Activated CD8-positive, alpha-beta memory T cell treated with anti-CD3 and anti-CD28 coated beads for 36 hours (primary cell): ENCODE results near the gene ALX3. TPM values are rescaled to one million over a fixed set of nuclear protein-coding genes. Genes with fewer than 3 reads are reported as not detected.

ENCODE experiments used
- CTCF ChIA-PET: fragments of 350-600 bp; sonication (Branson Sonifier 250); formaldehyde crosslinking; loops from one replicate; lab custom pipeline; 2021; ENCODE audit warnings: antibody characterized with exemption; lab: Charles Lee
- POLR2A ChIA-PET: fragments of 350-600 bp; sonication (Branson Sonifier 250); formaldehyde crosslinking; loops from one replicate; lab custom pipeline; 2021; ENCODE audit warnings: antibody characterized with exemption; lab: Charles Lee
- total RNA-seq, 2 experiments: library from RNA; stranded (reverse); gene quantifications; one replicate each; pipeline ENCODE4 v1.2.3, GENCODE V29; 2021

ALX3 gene
- total RNA-seq: not detected

DNA sequence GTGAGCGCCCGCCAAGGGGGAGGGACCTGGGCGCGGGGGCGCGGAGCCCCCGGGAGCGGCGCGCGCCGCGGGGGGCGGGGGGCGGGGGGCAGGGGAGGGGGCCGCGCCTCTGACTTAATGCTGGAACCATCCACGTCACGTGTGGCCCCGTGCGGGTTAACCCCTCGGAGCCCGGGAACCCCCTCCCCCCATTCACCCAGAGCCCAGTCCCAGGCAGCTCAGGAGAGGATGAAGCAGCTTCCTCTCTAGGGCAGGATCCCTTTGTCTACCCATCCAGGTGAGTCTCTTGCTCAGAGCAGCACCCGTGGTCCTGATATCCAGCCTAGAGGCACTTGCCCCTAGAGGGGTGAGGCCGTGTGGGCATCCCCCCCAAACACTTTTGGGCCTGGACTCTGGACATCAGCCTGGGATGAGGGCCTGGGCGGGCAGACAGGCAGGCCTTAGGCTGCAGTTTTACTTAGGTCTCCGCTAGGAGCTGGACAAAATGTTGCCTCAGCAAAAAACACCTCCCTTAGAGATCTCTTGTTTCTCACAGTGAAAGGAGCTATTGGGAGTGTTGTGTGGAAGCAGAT is at the start of gene ALX3:
Gene ALX3 (minus strand): TSS at position 2 of the 572 bp plus-strand sequence. CDS start 60 bp downstream, outside the sequence.
- POLR2A ChIA-PET: interaction anchor here (0.5 kb wide), 1 partner anchor 791 kb away, joined by 3 read pairs; no protein-coding TSS in a partner anchor
- CTCF ChIA-PET: interaction anchor here (0.5 to 1.8 kb wide), 4 partner anchors 17 to 102 kb away, joined by 3 to 11 read pairs (median 4); no protein-coding TSS in a partner anchor

DNA sequence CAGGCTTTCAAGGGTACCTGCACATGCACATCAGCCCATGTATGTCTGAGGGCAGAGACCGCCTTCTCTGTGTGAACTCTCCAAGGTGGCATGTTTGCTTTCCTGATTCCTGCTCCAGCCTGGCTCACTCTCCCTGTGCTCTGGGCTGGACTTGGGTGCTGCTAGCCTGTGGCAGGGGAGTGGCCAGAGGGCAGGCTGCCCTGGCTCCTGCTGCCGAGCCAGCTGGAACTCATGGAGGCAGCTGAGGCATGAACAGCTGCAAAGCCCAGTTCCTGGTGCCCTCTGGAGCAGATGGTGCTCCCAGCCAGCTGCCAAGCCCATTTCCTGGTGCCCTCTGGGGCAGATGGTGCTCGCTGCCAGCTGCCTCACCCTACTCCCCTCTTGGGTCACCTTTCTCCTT is 49.4 kb upstream of the ALX3 start:
- ChIA-PET CTCF (no interaction called here), POLR2A (no interaction called here)

DNA sequence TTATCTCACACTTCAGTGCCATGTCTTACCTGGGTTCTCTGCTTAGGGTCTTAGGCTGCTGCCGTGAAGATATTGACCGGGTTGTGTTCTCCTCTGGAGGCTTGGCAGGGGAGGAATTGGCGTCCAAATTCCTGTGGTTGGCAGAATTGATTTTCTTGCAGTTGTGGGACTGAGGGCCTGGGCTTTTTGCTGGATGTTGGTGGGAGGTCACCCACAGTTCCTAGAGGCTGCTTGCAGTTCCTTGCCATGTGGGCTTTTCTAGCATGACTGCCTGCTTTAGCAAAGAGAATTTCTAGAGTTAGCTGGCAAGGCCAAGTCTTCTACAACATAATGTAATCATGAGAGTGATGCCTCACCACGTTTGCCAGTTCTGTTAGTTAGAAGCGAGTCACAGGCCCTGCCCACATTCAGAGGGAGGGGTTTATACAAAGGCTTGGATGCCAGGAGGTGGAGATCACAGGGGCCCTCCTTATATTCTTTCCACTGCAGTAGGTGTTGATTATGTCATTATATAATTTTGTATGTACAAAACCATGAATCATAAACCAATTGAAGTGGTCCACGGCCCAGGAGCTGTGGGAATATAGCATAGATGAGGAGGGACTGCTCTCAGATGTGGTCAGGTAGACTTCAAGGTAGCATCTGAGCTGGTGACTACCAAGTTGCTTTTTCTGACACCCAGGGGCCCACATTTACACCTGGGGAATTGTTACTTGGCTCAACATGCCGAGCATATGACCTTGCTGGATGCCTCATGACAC is 48.3 kb upstream of the ALX3 start:
- POLR2A ChIA-PET: no interaction called here
- CTCF ChIA-PET: interaction anchor here (1.1 kb wide), 1 partner anchor 21 kb away, joined by 3 read pairs; no protein-coding TSS in a partner anchor

DNA sequence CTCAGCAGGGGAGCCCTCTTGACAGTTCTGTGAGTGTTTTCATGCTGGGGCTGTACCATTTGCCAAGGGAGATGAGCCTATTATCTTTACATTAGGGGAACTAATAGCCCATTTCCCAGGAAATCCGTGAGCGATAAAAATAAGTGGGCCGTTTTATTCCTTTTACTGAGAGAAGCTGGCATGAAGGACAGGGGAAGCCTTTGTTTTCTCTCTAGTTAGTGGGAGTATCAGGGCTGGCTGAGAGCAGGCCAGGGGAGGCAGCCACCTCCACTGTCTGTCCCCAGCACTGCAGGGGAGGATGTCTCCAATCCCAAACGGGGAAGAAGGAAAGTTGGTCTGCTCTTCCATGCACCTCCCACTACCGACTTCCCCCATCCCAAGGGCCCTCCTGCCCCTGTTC is 44.3 kb upstream of the ALX3 start:
- ChIA-PET CTCF (no interaction called here), POLR2A (no interaction called here)

DNA sequence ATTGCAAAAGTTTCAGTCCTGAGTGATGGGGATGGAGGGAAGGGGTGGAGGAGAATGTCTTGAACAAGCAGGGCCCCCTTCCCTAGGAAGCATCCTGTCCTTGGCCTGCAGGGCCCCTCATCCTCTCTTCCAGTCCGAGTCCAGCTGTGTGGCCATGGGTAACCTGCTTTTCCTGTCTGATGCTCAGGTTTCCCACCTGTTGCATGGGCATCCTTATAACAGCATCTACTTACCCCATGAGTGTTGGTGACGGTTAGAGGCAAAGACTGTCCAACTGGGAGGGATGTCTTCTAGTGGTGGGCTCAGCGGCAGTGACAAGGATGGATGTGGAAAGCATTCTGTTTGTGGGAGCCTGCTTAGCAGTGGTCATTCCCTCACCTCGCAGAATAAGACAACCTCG is 43.7 kb upstream of the ALX3 start:
- CTCF ChIA-PET: interaction anchor here (2.8 kb wide), 1 partner anchor 61 kb away, joined by 9 read pairs; no protein-coding TSS in a partner anchor
- POLR2A ChIA-PET: no interaction called here

DNA sequence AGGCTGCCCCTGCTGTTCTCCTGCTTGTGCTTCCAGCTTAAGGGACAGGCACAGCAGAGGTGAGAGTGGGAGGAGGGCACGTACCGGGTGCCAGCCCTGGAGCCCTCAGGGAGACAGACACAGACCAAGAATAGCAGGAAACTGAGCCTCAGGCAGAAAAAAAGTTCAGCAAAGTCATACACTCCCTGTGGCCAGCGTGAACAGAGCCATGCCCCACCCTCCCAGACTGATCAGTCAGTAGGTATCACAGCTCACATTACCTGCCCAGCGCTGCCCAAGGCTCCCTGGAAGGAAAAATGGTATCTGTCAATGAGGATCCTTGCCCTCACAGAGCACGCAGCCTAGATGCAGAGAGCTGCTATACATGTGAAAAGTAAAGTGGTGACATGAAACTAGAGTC is 43.1 kb upstream of the ALX3 start:
- ChIA-PET POLR2A (no interaction called here), CTCF (interaction anchor here (2.8 kb wide), 1 partner anchor 60 kb away, joined by 9 read pairs; no protein-coding TSS in a partner anchor)

DNA sequence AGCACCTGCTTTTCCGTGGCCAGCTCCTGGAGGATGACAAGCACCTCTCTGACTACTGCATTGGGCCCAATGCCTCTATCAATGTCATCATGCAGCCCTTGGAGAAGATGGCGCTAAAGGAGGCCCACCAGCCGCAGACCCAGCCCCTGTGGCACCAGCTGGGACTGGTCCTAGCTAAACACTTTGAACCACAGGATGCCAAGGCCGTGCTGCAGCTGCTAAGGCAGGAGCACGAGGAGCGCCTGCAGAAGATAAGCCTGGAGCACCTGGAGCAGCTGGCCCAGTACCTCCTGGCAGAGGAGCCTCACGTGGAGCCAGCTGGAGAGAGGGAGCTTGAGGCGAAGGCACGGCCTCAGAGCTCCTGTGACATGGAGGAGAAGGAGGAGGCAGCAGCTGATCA is 42.2 kb upstream of the ALX3 start:
- POLR2A ChIA-PET: no interaction called here
- CTCF ChIA-PET: interaction anchor here (0.7 to 2.8 kb wide), 3 partner anchors 14 to 652 kb away, joined by 3 to 9 read pairs (median 4); no protein-coding TSS in a partner anchor

DNA sequence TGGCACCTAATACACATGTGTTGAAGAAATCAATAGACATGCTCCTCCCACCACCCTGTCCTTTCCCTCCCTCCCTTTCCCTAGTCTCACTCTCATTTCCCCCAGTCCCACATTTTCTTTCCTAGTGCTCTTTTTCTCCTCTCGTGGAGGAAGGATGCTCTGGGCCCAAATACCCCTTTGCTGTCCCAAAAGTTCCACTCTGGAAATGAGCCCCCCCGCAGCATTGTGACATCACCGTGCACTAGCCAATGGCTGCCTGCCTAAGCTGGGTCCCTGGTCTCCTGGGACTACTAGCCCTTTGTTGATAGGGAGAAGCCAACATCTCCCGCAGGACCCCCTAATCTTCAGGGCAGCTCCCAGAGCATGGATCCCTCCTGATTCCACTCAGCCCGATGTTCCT is 41.7 kb upstream of the ALX3 start, which contains the start of gene UBL4B:
Gene UBL4B (plus strand): TSS at position 301 of the 400 bp plus-strand sequence. CDS start 92 bp downstream, at position 393.
- ChIA-PET POLR2A (no interaction called here), CTCF (interaction anchor here (0.7 to 2.8 kb wide), 2 partner anchors 59 to 653 kb away, joined by 3 to 9 read pairs; no protein-coding TSS in a partner anchor)

DNA sequence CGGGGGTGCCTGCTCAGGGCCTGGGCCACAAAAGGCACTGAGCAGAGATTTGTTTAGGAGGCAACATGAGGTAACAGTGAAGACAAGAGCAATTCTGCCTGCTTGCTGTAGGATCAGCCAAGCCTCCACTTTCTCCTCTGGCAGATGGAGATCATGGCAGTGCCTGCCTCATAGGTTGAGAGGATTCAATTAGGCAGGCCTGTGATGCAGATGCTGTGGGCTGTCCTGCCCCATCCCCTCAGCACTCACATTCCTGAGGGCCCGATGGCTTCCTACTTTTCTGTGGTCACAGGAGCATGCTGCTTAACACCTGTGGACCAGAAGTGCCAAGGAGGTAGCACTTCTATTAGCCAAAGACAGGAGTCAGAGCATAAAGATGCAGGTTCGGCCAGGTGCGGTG is 40.6 kb upstream of the ALX3 start:
- ChIA-PET CTCF (no interaction called here), POLR2A (no interaction called here)

DNA sequence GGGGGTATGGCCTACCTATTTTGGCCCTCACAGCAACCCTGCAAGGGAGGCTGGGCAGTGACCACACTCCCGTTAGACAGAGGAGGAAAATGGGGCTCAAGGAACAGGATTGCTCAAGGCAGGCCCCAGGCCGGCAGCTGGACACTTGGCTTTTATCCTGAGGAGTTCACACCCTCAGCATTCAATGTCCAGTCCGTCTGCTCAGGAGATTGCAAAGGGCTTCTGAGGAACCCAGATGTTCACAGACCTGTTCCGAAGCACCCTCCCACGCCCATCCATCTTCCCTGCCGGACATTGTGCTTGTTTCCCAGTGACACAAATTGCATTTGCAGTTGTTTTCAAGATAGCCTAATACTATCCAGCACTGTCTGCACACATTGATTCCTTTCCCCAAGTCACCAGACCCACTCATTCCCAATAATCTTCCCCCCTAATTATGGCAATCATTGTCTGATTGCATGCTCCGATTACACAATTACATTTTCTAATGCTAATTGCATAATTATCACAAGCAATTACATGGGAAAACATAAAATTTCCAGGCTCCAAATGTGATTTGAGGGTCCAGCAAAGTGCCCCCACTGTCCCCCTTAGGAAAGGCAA is 37.5 kb upstream of the ALX3 start:
- ChIA-PET CTCF (interaction anchor here (0.8 kb wide), 1 partner anchor 50 kb away, joined by 3 read pairs; no protein-coding TSS in a partner anchor), POLR2A (no interaction called here)

DNA sequence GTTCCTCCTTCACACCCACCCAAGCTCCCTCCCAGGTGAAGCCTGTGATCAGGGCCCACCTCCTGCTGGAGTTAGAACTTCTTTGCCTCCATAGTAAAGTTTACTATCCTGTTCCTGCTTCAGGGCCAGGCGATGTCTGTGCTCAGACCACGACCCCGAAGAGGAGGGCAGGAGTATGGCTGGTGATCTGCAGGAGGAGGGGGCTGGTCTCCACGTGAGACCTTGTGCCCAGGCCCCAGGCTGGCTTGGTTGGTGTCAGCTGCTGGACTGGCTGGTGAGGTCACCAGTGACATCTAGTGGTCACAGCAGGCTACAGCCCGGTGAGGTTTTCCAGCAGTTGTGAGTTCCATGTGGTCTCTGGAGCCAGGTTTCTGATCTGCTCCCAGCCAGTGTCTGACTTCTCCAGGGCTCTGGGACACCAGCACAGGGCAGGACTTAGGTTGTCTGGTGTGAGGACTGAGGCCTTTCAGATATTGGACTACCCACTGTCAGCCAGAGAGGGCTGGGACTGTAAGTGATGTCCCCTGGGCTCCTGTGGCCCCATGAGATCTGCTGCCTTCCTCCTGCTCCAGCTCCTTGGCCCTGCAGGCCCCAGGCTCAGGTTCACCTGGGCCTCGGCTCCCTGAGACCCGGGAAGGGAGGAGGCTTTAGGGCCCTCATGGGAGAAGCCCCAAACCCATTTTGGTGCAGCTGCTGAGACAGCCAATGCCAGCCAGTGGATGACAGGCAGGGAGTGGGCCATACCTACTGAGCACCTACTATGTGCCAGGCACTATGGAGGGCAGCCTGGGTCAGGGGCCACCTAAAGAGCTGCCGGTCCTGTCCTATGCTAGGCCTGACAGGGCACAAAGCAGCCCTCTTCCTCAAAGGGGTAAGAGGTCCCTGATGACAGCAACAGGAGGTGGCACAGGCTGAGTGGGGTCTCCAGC is 35.8 kb upstream of the ALX3 start:
- ChIA-PET POLR2A (no interaction called here), CTCF (interaction anchor here (0.6 to 4.0 kb wide), 14 partner anchors 9 to 245 kb away, joined by 3 to 45 read pairs (median 5); partner anchors contain the start of gene ALX3)

DNA sequence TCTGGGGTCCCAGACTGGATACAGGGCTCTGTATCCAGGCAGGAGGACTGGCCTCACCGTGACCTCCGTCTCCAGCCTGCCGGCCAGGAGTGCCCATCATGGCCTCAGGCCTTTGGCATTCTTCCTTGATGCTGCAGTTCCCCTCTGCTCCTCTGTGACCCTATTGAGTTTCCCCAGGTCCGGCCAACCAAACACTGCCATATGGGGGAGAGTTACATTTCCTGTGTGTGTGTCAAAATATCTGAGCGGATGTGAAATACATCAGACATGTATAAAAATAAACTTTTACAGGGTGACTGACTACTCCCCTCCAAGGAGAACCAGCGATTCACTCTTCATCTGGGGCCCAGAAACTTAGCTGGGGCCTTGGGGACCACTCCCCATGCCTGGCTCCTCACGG is 31.6 kb upstream of the ALX3 start:
- ChIA-PET CTCF (interaction anchor here (1.1 to 2.3 kb wide), 2 partner anchors 15 to 48 kb away, joined by 6 to 7 read pairs; no protein-coding TSS in a partner anchor), POLR2A (no interaction called here)

DNA sequence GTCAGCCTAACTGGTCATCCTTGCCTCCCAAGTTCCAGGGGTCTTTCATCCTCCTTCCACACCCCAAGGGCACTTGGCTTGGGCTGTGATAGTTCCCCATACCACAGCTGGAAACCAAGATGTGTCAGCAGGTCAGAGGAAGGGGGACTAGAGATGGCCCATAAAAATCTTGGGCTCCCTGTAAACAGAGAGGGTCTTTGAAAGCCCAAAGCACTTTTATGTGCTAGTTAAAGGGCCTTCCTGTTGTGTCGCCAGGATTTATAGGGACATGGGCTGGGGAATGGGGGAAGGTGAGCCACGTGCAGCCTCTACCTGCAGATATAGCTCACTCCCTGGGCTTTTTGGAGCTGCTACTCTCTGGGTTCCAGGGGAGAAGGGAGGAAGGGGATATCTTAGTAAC is 29.9 kb upstream of the ALX3 start:
- CTCF ChIA-PET: interaction anchor here (1.1 to 1.4 kb wide), 2 partner anchors 12 to 40 kb away, joined by 4 to 6 read pairs; no protein-coding TSS in a partner anchor
- POLR2A ChIA-PET: no interaction called here

DNA sequence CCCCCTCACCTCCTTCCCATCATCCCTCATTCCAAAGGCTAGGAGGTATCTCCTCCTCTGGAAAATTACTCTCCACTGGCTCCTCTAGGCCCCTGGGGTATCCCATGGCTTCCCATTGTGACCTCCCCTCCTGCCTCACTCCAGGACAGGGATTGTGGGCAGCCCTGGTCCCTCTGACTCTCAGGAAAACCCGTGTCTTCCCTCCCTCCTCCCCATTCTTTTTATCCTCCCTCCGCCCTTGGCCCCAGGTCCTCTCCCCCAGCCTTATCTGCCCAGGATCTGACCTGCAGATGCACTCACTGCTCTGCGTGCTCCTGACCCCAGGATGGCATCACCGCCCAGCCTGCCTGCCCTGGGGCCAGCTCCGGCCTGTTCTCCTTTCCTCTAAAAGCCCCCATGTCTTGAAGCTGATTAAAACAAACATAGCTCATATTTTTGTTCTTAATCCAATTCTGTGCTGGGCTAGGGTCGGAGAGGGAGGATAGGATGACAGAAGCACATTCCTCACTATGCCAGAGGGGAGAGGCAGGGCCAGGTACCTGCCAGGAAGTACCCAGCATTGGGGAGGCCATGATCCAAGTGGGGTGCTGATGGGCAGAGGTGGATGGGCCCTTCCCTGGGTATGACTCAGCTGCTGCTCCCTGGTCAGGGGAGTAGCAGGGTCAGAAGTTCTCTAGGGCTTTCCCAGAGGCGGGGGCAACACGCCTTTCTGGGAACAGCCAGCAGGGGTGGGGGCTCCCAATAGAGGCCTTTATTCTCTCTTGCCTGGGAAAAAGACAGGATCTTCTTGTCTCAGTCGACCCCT is 28.0 kb upstream of the ALX3 start:
- ChIA-PET POLR2A (no interaction called here), CTCF (interaction anchor here (0.6 to 1.6 kb wide), 4 partner anchors 7 to 45 kb away, joined by 3 to 4 read pairs (median 3); no protein-coding TSS in a partner anchor)

DNA sequence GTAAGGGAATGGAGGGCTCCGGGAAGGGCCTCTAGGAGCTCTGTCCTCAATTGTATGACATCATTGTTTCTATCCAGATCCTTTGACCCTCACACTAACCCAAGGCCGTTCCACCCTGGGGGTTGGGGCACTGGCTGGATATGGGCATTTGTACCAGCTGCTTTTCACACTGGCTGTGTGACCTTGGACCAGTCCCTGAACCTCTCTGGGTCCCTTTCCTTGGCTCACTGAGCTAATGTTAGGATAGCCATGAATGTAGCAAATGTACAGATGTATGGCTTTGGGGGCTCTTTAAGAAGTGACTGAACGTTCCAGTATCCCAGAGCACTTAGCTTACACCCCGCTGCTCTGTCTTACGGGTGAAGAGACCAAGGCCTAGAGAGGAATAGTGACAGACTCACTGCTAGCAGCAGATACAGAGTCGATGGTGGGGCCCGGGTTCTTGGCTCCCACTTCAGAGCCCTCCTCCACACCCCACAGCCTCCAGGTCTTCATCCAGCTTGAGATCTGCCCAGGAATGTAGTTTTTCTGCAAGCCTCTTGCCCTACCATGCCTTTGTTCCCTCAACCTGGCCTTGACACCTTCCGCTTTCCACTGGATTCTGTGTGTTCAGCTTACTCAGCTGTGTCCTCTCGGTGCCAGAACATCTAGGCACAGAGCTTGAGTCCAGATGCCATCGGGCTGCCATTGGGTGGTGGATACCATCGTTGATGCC is 27.2 kb upstream of the ALX3 start:
- ChIA-PET POLR2A (no interaction called here), CTCF (interaction anchor here (1.1 to 1.6 kb wide), 4 partner anchors 8 to 44 kb away, joined by 3 to 5 read pairs (median 4); no protein-coding TSS in a partner anchor)

DNA sequence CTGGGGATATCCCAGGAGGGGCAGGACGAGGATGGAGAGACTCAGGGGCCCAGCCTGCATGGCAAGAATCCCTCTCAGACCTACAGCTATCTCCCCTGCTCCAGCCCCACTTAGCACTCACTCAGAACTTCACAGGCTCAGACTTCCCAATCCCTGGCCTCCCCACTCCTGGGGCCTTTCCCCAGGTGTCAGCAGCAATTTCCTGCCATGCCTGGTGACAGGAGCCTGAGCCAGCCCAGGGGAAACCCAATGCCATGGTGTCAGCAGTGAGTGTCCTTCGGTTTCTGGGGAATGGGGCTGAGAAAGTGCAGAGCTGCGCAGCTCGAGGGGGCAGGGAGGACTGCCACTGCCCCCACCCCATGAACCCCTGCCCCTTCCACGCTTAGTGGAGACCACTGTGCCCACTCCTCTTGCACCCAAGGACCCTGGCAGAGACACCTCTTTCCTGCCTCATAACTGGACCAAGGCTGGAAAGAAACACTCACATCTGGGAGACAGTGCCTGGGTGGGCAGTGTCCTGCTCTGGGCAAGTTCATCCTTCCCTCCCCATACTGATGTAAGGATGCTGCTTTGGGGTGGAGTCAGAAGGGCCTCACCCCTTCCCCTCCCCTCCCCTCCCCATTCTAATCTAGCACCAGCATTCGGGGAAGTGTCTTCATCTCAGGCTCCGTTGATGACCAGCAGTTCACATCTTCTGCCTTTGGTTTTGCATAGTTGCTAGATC is 24.6 kb upstream of the ALX3 start:
- CTCF ChIA-PET: interaction anchor here (2.0 kb wide), 1 partner anchor 10 kb away, joined by 7 read pairs; no protein-coding TSS in a partner anchor

More for the DNA sequence above, 24.6 kb upstream of the ALX3 start:
- POLR2A ChIA-PET: no interaction called here
